Muscle layer of duodenum (tissue), 2 donors: Measurements from ENCODE around the gene DNAJB13.
"Not testable (repeated sequence)": the region's sequence is repeated elsewhere in the genome, so short reads cannot be mapped to it uniquely, and the experiment has no call there.

Experiments
- H3K27ac ChIP-seq: one replicate; pipeline ENCODE4 v1.7.0; 2013; ENCODE audit warnings: mild to moderate bottlenecking, low read length
- H3K27me3 ChIP-seq: one replicate; pipeline ENCODE4 v1.7.0; 2013; ENCODE audit warnings: low read depth, mild to moderate bottlenecking, control low read depth, low read length
- H3K36me3 ChIP-seq, 2 donors: one replicate each; pipeline ENCODE4 v1.7.0; 2013; ENCODE audit warnings: low read length in 2 of 2, control low read depth in 1 of 2, mild to moderate bottlenecking in 1 of 2; ENCODE audit not compliant: insufficient read depth in 2 of 2, control insufficient read depth in 1 of 2
- H3K4me1 ChIP-seq, 2 donors: one replicate each; pipeline ENCODE4 v1.7.0; 2013; ENCODE audit warnings: low read length in 2 of 2, mild to moderate bottlenecking in 2 of 2, control low read depth in 1 of 2, moderate library complexity in 1 of 2; ENCODE audit not compliant: insufficient read depth in 2 of 2, control insufficient read depth in 1 of 2
- H3K4me3 ChIP-seq, 2 donors: one replicate each; pipeline ENCODE4 v1.7.0; 2013; ENCODE audit warnings: low read length in 2 of 2, low read depth in 1 of 2, mild to moderate bottlenecking in 1 of 2
- H3K9me3 ChIP-seq, 2 donors: one replicate each; pipeline ENCODE4 v1.7.0; 2013; ENCODE audit warnings: low read length in 2 of 2, control low read depth in 1 of 2, mild to moderate bottlenecking in 1 of 2; ENCODE audit not compliant: control insufficient read depth in 1 of 2
- donor health status: healthy.

The DNAJB13 gene

DNA sequence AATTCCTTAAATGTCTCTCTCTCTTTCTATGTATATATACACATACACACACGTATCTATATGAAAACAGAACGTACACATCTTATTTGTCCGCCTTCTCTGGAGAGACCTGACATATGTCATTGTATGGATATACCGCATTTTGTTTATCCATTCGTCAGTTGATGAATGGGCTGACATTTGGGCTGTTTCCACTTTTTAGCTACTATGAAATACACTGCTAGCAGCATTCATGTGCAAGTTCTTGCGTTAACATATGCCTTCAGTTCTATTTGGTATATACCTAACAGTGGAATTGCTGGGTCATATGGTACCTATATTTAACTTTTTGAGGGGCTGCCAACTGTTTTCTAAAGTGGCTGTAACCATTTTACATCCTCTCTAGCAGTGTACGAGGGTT is 18.0 kb upstream of the DNAJB13 start:
- H3K36me3 ChIP-seq, result peaks cover 14 to 40% of the 10 kb centered on the region in 2 donors

DNA sequence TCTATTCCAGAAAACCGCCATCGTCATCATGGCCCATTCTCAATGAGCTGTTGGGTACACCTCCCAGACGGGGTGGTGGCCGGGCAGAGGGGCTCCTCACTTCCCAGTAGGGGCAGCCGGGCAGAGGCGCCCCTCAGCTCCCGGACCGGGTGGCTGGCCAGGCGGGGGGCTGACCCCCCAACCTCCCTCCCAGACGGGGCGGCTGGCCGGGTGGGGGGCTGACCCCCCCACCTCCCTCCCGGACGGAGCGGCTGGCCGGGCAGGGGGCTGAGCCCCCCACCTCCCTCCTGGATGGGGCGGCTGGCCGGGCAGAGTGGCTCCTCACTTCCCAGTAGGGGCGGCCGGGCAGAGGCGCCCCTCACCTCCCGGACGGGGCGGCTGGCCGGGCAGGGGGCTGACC is 14.8 kb upstream of the DNAJB13 start:
- not testable (repeated sequence) for H3K27me3 ChIP-seq, H3K9me3 ChIP-seq, H3K4me3 ChIP-seq, H3K27ac ChIP-seq, H3K4me1 ChIP-seq
- peaks cover 9 to 18% of the 10 kb centered on the region in 2 donors for H3K36me3 ChIP-seq

More for the DNA sequence above, 18.0 kb upstream of the DNAJB13 start:
- Histone ChIP-seq H3K4me1 (no peaks in the 10 kb centered on the region), H3K27ac (no peak overlapping the region), H3K27me3 (no peaks in the 10 kb centered on the region), H3K9me3 (no peaks in the 10 kb centered on the region), H3K4me3 (no peak overlapping the region)

DNA sequence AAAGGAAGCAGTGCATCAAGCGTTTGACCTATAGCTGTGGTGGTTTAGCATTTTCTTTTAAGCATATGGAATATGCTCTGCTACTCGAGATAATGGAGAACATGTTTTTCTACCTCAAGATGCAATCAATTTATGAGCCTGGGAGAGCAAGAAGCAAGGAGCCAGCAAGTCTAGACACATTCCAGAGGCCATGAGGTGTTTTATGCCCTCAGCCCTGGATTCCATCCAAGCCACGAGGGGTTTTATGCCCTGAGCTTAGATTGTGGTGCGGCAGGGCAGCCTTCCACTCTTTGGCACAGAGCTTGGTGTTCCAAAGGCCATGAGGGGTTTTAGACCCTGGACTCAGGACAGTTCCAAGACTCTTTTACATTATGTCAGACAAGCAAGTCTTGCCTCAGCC is 11.7 kb upstream of the DNAJB13 start:
- no peaks in the 10 kb centered on the region for H3K4me1 ChIP-seq

DNA sequence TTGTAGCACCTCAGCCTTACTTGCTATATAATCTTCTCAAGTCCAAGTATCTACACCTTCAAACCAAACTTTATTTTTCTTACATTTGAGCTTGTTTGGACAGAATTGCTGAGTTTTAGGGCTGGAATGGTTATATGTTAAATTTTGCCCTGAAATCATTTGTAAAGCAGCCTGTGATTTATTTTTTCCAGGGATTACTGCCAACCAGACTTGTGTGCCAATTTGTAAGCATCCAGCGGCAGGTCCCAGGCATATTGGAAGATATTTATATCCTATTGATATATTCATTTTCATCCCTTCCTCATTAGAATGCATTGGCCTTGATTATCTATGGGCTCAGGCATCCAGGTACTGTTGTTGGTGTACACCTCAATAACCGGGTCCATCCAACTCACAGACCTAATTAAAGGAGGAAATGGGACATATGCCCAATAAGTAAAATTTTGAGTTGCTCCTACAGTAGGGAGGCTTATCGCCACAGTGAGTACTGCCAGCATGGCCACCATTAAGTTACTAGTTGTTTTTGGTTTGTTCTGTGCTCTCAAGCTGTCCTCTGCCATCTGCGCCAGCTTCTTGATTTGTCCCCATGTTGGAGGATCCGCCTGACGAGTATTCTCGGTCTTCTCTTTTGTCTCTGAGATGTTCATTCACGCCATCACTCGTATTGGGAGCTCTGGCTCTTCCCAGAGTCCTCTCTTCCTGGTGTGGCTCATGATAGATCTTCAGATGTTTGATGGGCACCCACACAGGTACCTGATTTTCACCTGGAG is 9.8 kb upstream of the DNAJB13 start:
- H3K27me3 ChIP-seq, result no peaks in the 10 kb centered on the region
- H3K4me1 ChIP-seq, result peaks cover 0 to 3% of the 10 kb centered on the region in 2 donors
- H3K9me3 ChIP-seq, result no peaks in the 10 kb centered on the region
- H3K36me3 ChIP-seq, result no peaks in the 10 kb centered on the region
- no peak overlapping the region for H3K27ac ChIP-seq
- H3K4me3 ChIP-seq, result no peak overlapping the region

More for the DNA sequence above, 11.7 kb upstream of the DNAJB13 start:
- Histone ChIP-seq H3K27me3 (no peaks in the 10 kb centered on the region), H3K27ac (no peak overlapping the region), H3K4me3 (no peak overlapping the region), H3K9me3 (no peaks in the 10 kb centered on the region), H3K36me3 (peaks cover 4% of the 10 kb centered on the region in 2 donors)

DNA sequence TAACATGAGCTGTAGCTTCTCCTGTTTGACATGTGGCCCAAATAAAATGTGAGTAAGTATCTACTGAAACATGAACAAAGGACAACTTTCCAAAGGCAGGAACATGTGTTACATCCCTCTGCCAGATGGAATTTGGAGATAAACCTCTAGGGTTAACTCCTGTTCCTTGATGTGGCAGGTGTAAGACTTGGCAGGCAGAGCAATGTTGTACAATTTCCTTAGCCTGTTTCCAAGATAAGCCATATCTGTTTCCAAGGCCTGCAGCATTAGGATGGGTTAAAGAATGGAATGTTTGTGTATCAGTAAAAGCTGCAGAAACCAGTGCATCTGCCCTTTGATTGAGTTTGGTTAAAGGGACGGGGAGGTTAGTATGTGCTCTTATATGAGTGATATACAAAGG is 8.8 kb upstream of the DNAJB13 start:
- Histone ChIP-seq H3K27ac (no peak overlapping the region), H3K36me3 (no peaks in the 10 kb centered on the region), H3K9me3 (no peaks in the 10 kb centered on the region), H3K27me3 (no peaks in the 10 kb centered on the region), H3K4me1 (peaks cover 0 to 3% of the 10 kb centered on the region in 2 donors), H3K4me3 (no peak overlapping the region)

DNA sequence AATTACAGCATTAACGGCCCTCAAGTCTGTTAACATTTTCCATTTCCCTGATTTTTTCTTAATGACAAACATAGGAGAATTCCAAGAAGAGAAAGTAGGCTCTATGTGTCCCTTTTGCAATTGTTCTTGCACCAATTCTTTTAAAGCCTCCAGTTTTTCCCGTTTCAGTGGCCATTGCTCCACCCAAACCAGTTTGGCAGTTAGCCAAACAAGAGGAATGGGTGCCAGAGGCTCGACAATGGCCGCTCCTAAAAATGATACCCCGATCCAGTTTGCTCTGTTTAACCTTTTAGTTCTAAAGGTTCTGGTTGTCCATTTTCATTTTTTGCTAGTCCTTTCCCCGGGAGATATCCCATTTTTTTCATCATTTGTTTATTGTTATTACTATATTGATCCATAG is 6.7 kb upstream of the DNAJB13 start:
- peaks cover 0 to 3% of the 10 kb centered on the region in 2 donors for H3K4me1 ChIP-seq
- H3K4me3 ChIP-seq, result no peak overlapping the region
- H3K27ac ChIP-seq, result no peak overlapping the region
- no peaks in the 10 kb centered on the region for H3K27me3 ChIP-seq
- H3K9me3 ChIP-seq, result no peaks in the 10 kb centered on the region
- no peaks in the 10 kb centered on the region for H3K36me3 ChIP-seq

DNA sequence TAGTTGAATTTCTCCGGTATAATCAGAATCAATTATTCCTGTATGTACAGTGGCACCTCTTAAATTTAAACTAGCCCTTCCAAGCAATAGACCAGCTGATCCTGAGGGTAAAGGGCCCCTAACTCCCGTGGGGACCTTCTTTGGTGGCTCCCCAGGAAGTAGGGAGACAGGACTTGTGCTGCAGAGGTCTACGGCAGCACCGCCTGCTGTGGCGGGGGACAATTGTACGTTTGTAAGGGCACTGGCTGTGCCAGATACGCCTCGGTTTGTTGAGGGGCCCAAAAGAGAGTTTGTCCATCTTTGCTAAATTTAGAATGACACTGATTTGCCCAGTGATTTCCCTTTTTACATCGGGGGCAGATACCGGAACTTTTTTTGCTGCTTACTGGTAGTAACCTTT is 5.9 kb upstream of the DNAJB13 start:
- Histone ChIP-seq H3K4me1 (peaks cover 0 to 3% of the 10 kb centered on the region in 2 donors), H3K36me3 (no peaks in the 10 kb centered on the region), H3K9me3 (no peaks in the 10 kb centered on the region), H3K27ac (no peak overlapping the region), H3K4me3 (no peak overlapping the region), H3K27me3 (no peaks in the 10 kb centered on the region)

DNA sequence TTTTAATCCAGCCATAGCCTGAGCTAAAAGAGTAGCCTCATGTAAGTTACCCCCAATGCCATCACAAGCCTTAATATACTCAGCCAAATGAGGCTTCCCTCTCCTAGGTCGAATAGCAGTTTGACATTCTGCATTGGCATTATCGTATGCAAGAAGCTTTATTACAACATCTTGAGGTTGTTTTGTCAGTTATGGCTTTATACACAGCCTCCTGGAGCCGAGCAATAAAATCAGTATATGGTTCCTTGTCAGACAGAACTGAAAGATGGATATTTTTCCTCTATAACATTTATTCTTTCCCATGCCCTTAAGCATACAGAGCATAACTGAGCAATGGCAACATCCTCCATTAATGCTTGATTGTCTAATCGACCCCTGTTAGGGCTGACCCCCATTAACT is 5.4 kb upstream of the DNAJB13 start:
- H3K27ac ChIP-seq, result no peak overlapping the region
- H3K4me1 ChIP-seq, result peaks cover 0 to 3% of the 10 kb centered on the region in 2 donors
- no peaks in the 10 kb centered on the region for H3K27me3 ChIP-seq
- no peak overlapping the region for H3K4me3 ChIP-seq
- no peaks in the 10 kb centered on the region for H3K9me3 ChIP-seq
- no peaks in the 10 kb centered on the region for H3K36me3 ChIP-seq

DNA sequence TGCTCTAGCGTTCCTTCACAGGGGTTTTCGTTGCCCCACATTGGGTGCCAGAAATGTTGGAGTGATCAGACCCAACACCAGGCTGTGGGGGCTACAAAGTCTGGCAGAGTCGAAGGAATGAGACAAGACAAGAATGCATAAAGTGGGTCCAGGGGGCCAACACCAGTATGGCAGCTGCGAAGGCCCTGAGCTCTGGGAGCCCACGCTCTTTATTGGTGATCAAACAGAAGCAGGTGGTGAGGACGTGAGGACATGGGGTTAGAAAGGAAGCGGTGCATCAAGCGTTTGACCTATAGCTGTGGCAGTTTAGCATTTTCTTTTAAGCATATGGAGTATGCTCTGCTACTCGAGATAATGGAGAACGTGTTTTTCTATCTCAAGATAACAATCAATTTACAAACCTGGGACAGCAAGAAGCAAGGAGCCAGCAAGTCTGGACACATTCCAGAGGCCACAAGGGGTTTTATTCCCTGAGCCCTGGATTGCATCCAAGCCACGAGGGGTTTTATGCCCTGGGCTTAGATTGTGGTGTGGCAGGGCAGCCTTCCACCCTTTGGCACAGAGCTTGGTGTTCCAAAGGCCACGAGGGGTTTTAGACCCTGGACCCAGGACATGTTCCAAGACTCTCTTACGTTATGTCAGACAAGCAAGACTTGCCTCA is 3.9 kb upstream of the DNAJB13 start:
- H3K36me3 ChIP-seq, result no peaks in the 10 kb centered on the region
- peaks cover 0 to 3% of the 10 kb centered on the region in 2 donors for H3K4me1 ChIP-seq
- H3K27me3 ChIP-seq, result no peaks in the 10 kb centered on the region
- H3K4me3 ChIP-seq, result no peak overlapping the region
- H3K9me3 ChIP-seq, result no peaks in the 10 kb centered on the region
- no peak overlapping the region for H3K27ac ChIP-seq

DNA sequence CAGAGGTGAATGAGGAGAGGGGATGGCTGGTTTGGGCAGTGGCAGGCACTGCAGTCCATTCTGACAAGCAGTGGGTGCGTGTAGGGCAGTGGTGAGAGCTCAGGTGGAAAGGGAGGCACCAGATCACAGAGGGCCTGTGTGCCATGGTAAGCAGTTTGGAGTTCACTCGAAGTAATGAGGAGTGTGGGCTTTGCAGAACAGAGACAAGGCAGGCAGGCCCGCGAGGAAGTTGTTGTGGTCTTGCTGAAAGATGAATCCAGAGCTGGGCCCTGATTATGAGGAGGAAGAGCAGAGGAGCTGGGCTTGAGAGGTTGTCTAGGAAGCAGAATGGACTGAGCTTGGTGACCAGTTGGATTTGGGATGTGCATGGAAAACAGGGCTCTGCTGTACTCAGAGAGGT is 1.6 kb upstream of the DNAJB13 start:
- Histone ChIP-seq H3K27ac (no peak overlapping the region), H3K36me3 (no peaks in the 10 kb centered on the region), H3K27me3 (no peaks in the 10 kb centered on the region), H3K4me1 (peaks cover 0 to 3% of the 10 kb centered on the region in 2 donors), H3K4me3 (no peak overlapping the region), H3K9me3 (no peaks in the 10 kb centered on the region)

DNA sequence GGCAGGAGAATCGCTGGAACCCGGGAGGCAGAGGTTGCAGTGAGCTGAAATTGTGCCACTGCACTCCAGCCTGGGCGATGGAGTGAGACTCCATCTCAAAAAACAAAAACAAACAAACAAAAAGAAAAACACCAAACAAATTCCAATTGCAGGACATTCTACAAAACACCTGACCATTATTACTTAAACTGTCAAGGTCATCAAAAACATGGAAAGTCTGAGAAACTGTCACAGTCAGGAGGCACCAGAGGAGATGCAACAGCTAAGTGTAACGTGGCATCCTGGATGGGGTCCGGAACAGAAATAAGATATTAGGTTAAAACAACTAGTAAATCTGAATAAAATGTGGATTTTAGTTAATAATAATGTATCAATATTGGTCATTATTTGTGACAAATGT is 914 bp upstream of the DNAJB13 start:
- no peak overlapping the region for H3K27ac ChIP-seq
- H3K27me3 ChIP-seq, result no peaks in the 10 kb centered on the region
- H3K4me3 ChIP-seq, result no peak overlapping the region
- no peaks in the 10 kb centered on the region for H3K9me3 ChIP-seq
- H3K36me3 ChIP-seq, result no peaks in the 10 kb centered on the region
- no peaks in the 10 kb centered on the region for H3K4me1 ChIP-seq
